Astrocyte (in vitro differentiated cells and primary cell): Measurements from ENCODE around the gene HMCN2. TPM values are rescaled to one million over a fixed set of nuclear protein-coding genes. Genes with fewer than 3 reads are reported as not detected.

Experiments
- DNase-seq: peaks from one replicate; pipeline ENCODE4 v3.0.0-alpha.2; 2010; ENCODE audit warnings: low read depth
- FAIRE-seq: peaks from 2 replicates; lab custom pipeline; 2011; peaks lifted over from hg19 to GRCh38; lab: Jason Lieb, UNC
- H2AFZ ChIP-seq: 2 replicates; pipeline ENCODE4 v1.6.0; 2012; ENCODE audit warnings: low read depth, low read length, inconsistent platforms
- H3K27ac ChIP-seq: 2 replicates; pipeline ENCODE4 v1.5.1; 2011; ENCODE audit warnings: low read depth, low read length, inconsistent platforms
- H3K27me3 ChIP-seq: 2 replicates; pipeline ENCODE4 v1.6.0; 2011; ENCODE audit warnings: low read length, inconsistent platforms; ENCODE audit not compliant: insufficient read depth
- H3K36me3 ChIP-seq: 2 replicates; pipeline ENCODE4 v1.5.1; 2011; ENCODE audit warnings: low read length, inconsistent platforms; ENCODE audit not compliant: insufficient read depth
- H3K4me1 ChIP-seq: 2 replicates; pipeline ENCODE4 v1.5.1; 2011; ENCODE audit warnings: low read length, inconsistent platforms; ENCODE audit not compliant: insufficient read depth
- H3K4me2 ChIP-seq: 2 replicates; pipeline ENCODE4 v1.6.0; 2012; ENCODE audit warnings: low read length, inconsistent platforms
- H3K4me3 ChIP-seq: 2 replicates; pipeline ENCODE4 v1.5.1; 2011; ENCODE audit warnings: low read depth, mild to moderate bottlenecking, low read length, inconsistent platforms; ENCODE audit not compliant: insufficient read depth
- H3K79me2 ChIP-seq: 2 replicates; pipeline ENCODE4 v1.6.0; 2012; ENCODE audit warnings: mild to moderate bottlenecking, low read length, inconsistent platforms; ENCODE audit not compliant: insufficient read depth
- H3K9ac ChIP-seq: 2 replicates; pipeline ENCODE4 v1.6.0; 2012; ENCODE audit warnings: mild to moderate bottlenecking, low read length, inconsistent platforms
- H3K9me3 ChIP-seq: 2 replicates; pipeline ENCODE4 v1.5.1; 2012; ENCODE audit warnings: low read depth, mild to moderate bottlenecking, low read length, inconsistent platforms; ENCODE audit not compliant: insufficient read depth
- H4K20me1 ChIP-seq: 2 replicates; pipeline ENCODE4 v1.6.0; 2012; ENCODE audit warnings: low read length, inconsistent platforms; ENCODE audit not compliant: insufficient read depth
- H3K27ac Mint-ChIP-seq: one replicate; pipeline ENCODE4 v1.8.0; 2021; ENCODE audit warnings: mild to moderate bottlenecking, mixed read lengths; ENCODE audit not compliant: unreplicated experiment
- H3K27me3 Mint-ChIP-seq: one replicate; pipeline ENCODE4 v1.8.0; 2021; ENCODE audit warnings: low read depth, mixed read lengths; ENCODE audit not compliant: unreplicated experiment
- H3K36me3 Mint-ChIP-seq: one replicate; pipeline ENCODE4 v1.8.0; 2021; ENCODE audit warnings: low read depth, mixed read lengths; ENCODE audit not compliant: unreplicated experiment
- H3K4me1 Mint-ChIP-seq: one replicate; pipeline ENCODE4 v1.8.0; 2021; ENCODE audit warnings: low read depth, mixed read lengths; ENCODE audit not compliant: unreplicated experiment
- H3K4me3 Mint-ChIP-seq: one replicate; pipeline ENCODE4 v1.8.0; 2021; ENCODE audit warnings: mild to moderate bottlenecking, moderate library complexity, mixed read lengths; ENCODE audit not compliant: unreplicated experiment
- H3K9me3 Mint-ChIP-seq: one replicate; pipeline ENCODE4 v1.8.0; 2021; ENCODE audit warnings: mild to moderate bottlenecking, mixed read lengths; ENCODE audit not compliant: unreplicated experiment
- EZH2 ChIP-seq: IDR thresholded peaks from 2 replicates; pipeline ENCODE4 v1.6.1; 2012; ENCODE audit warnings: mild to moderate bottlenecking, low read length, inconsistent platforms; ENCODE audit not compliant: insufficient read depth
- total RNA-seq: library from RNA; stranded (reverse); gene quantifications from 2 replicates; pipeline ENCODE4 v1.2.1, GENCODE V29; 2021
- TF ChIP-seq, protein P1 (sequence below): IDR thresholded peaks from 2 replicates; pipeline ENCODE4 v1.5.1; 2011; ENCODE audit warnings: low read depth, mild to moderate bottlenecking, inconsistent platforms, low read length, moderate library complexity; ENCODE audit not compliant: insufficient read depth

Gene HMCN2
- total RNA-seq, 1 donor from 2014 or later = 1.6 TPM

DNA sequence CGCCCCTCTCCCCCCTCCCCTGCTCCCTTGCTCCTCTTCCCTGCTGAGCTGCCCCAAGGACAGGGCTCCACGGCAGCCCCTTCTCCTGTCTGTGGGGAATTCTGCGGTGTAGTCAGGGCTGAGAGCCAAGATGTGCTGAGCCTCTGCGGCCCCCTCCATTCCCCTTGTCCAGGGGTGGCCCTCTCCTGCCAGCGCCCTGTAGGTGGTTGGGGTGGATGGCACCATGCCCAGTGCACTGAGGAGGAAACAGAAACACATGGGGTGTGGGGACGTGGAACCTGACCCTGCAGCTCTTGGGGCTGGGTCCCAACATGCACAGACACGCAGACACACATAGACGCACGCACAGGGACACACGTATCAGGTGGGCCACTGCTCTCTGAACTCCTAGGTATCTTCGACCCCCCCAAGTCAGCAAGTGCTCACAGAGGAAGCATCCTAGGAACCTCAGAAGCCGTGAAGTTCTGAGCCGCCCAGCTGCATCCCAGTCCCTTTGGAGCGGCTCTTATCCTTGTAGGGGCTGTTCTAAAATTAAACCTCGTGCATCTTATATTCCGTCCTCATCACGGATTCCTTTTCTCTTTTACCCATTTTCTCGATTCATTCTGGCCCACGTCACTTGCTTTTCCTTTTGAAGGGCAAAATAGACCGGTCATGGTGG, 64.8 kb downstream of the HMCN2 start:
- Histone ChIP-seq H3K79me2 (no peaks in the 10 kb centered on the region), H3K27ac (no peak overlapping the region), H3K9me3 (no peaks in the 10 kb centered on the region), H4K20me1 (no peaks in the 10 kb centered on the region), H2AFZ (peak overlapping the region; percentile 10), H3K4me1 (peaks cover 15% of the 10 kb centered on the region), H3K36me3 (no peaks in the 10 kb centered on the region), H3K4me3 (no peak overlapping the region), H3K27me3 (peaks cover 13% of the 10 kb centered on the region), H3K9ac (no peak overlapping the region), H3K4me2 (no peak overlapping the region)
- DNase-seq (no peak), FAIRE-seq (no peak)
- H3K4me1 Mint-ChIP-seq = peaks cover 18% of the 10 kb centered on the region
- no peaks in the 10 kb centered on the region for H3K9me3 Mint-ChIP-seq
- TF ChIP-seq EZH2 = no peak
- TF ChIP-seq, protein P1, sequence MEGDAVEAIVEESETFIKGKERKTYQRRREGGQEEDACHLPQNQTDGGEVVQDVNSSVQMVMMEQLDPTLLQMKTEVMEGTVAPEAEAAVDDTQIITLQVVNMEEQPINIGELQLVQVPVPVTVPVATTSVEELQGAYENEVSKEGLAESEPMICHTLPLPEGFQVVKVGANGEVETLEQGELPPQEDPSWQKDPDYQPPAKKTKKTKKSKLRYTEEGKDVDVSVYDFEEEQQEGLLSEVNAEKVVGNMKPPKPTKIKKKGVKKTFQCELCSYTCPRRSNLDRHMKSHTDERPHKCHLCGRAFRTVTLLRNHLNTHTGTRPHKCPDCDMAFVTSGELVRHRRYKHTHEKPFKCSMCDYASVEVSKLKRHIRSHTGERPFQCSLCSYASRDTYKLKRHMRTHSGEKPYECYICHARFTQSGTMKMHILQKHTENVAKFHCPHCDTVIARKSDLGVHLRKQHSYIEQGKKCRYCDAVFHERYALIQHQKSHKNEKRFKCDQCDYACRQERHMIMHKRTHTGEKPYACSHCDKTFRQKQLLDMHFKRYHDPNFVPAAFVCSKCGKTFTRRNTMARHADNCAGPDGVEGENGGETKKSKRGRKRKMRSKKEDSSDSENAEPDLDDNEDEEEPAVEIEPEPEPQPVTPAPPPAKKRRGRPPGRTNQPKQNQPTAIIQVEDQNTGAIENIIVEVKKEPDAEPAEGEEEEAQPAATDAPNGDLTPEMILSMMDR = no peak
- H3K27ac Mint-ChIP-seq = no peak overlapping the region
- no peak overlapping the region for H3K4me3 Mint-ChIP-seq
- H3K36me3 Mint-ChIP-seq = no peaks in the 10 kb centered on the region
- H3K27me3 Mint-ChIP-seq = peaks cover 35% of the 10 kb centered on the region

GRCh38 chr9:130331061-130331460, 65.5 kb downstream of the HMCN2 start:
- no peak for TF ChIP-seq EZH2
- TF ChIP-seq, protein P1 = no peak
- H3K36me3 Mint-ChIP-seq = no peaks in the 10 kb centered on the region
- Histone ChIP-seq H4K20me1 (no peaks in the 10 kb centered on the region), H2AFZ (no peak overlapping the region), H3K4me2 (no peak overlapping the region), H3K9me3 (no peaks in the 10 kb centered on the region), H3K79me2 (no peaks in the 10 kb centered on the region), H3K27ac (no peak overlapping the region), H3K9ac (no peak overlapping the region), H3K27me3 (peaks cover 14% of the 10 kb centered on the region), H3K36me3 (no peaks in the 10 kb centered on the region), H3K4me1 (peaks cover 15% of the 10 kb centered on the region), H3K4me3 (no peak overlapping the region)
- no peaks in the 10 kb centered on the region for H3K9me3 Mint-ChIP-seq
- no peak overlapping the region for H3K27ac Mint-ChIP-seq
- H3K27me3 Mint-ChIP-seq = peaks cover 38% of the 10 kb centered on the region
- no peak overlapping the region for H3K4me3 Mint-ChIP-seq
- DNase-seq (no peak), FAIRE-seq (no peak)
- peaks cover 18% of the 10 kb centered on the region for H3K4me1 Mint-ChIP-seq

GRCh38 chr9:130331573-130331972, 66.0 kb downstream of the HMCN2 start:
- no peak for TF ChIP-seq EZH2
- TF ChIP-seq, protein P1 = no peak
- H3K36me3 Mint-ChIP-seq = no peaks in the 10 kb centered on the region

More at GRCh38 chr9:130331573-130331972, 66.0 kb downstream of the HMCN2 start:
- H3K36me3 ChIP-seq = no peaks in the 10 kb centered on the region
- no peak overlapping the region for H2AFZ ChIP-seq
- DNase-seq (peak; percentile 67), FAIRE-seq (no peak)
- H3K4me3 Mint-ChIP-seq = no peak overlapping the region
- no peak overlapping the region for H3K27ac ChIP-seq
- no peaks in the 10 kb centered on the region for H3K9me3 Mint-ChIP-seq
- H3K4me2 ChIP-seq = no peak overlapping the region
- H3K4me1 Mint-ChIP-seq = peaks cover 16% of the 10 kb centered on the region
- H3K4me1 ChIP-seq = peaks cover 15% of the 10 kb centered on the region
- H3K4me3 ChIP-seq = no peak overlapping the region
- no peaks in the 10 kb centered on the region for H4K20me1 ChIP-seq
- H3K27me3 Mint-ChIP-seq = peaks cover 41% of the 10 kb centered on the region
- H3K9me3 ChIP-seq = no peaks in the 10 kb centered on the region
- H3K9ac ChIP-seq = peak overlapping the region; percentile 10
- no peaks in the 10 kb centered on the region for H3K79me2 ChIP-seq
- H3K27ac Mint-ChIP-seq = no peak overlapping the region
- H3K27me3 ChIP-seq = peaks cover 14% of the 10 kb centered on the region
